Glomerular visceral epithelial cell (primary cell): Measurements from ENCODE around the gene SIM1.

Source experiments
- DNase-seq: peaks from one replicate; pipeline ENCODE4 v3.0.0-alpha.2; 2016; ENCODE audit errors: extremely low spot score

SIM1 gene

GRCh38 chr6:100456141-100456907 is 8.4 kb downstream of the SIM1 start:
- DNase-seq: no peak

GRCh38 chr6:100455230-100456124 is 9.2 kb downstream of the SIM1 start:
- DNase-seq: no peak

GRCh38 chr6:100454551-100455229 is 10.0 kb downstream of the SIM1 start:
- DNase-seq: no peak

- no peak for DNase-seq
Measured at GRCh38 chr6:100453701-100454521, 10.8 kb downstream of the SIM1 start.

DNA sequence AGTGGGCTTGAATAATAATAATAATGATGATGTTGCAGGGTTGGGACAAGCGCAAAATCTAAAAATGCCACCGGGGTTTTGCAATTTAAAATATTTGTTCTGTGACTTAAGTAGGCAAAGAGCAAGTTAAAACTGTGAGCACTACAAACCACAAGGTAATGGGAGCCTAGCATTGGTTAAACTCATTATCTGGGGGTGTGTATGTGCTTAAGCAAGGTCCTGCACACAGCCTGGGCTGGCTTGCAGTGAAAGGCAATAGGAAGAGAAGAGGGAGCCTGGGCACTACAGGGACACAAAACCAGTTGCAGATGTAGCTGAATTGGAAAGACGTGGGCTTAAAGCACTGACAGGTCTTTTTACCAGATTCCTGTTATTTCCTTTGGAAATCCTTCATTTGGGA is 11.7 kb downstream of the SIM1 start:
- DNase-seq: no peak

- no peak for DNase-seq
Measured at GRCh38 chr6:100451577-100451976, 13.1 kb downstream of the SIM1 start.

DNA sequence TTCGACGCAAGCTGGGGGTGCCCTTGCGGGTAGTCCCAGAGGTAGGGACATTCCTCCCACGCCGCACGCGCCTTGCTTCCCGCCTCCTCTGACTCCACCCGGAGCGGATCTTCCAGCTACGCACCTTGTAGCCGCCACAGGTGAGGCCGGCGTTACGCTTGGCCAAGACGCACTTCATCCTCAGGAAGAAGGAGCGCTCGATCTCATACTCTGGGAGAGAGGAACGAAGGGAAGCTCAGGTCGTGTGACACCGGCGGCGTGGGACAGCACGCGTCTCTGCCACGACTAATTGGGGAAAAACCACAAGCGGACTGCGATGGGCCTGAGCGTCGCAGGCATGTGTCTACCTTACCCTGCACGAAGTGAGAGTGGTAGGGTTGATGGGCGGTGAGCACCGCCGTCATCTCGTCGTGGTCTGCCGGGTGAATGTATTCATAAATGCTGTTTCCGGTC is 15.5 kb downstream of the SIM1 start:
- DNase-seq: no peak

- no peak for DNase-seq
Measured at GRCh38 chr6:100447900-100448748, 16.6 kb downstream of the SIM1 start.

GRCh38 chr6:100447081-100447899 is 17.4 kb downstream of the SIM1 start:
- DNase-seq: no peak

DNA sequence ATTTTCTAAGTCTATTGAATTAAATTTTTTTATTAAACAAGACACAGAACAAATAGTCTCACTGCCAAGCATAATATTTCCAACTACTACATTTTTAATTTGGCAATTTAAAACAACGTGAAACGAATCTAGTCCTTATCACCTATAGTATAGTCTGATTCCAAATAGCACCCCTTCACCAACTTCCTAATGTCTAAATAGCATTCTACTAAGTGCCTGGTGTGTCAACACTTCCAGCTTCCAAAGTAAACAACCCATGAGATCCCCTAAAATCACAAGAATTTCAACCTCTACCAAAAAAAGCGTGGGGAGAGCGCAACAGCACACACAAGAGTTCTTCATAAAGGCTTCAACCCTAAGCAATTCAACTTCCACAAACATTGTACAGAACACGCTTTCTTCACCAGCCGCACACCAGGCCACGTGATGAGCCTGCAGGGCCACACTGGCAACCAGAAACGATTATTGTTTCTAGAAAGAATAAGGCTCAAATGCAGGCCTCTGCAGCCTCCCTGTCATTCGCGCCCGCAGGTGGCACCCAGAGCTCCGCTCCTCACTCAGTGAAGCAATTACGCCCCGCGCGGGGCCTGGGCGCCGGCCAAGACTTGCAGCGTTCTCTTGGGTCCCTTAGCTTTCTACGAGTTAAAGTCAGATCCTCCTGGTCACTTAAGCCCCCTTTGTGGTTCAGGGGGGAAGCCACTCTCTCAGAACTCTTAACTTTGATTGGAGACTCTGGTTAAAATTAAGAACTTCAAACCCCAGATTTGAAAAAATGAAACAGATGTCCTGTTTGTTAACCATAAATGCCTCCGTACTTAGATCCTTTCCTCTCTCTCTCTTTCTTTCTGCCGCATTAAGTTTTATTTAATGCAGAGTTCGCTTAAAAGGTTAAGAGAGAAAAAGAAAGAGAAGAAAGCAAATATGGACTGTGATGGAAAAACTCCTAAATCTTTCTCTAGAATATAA is 18.3 kb downstream of the SIM1 start:
- DNase-seq: no peak

DNA sequence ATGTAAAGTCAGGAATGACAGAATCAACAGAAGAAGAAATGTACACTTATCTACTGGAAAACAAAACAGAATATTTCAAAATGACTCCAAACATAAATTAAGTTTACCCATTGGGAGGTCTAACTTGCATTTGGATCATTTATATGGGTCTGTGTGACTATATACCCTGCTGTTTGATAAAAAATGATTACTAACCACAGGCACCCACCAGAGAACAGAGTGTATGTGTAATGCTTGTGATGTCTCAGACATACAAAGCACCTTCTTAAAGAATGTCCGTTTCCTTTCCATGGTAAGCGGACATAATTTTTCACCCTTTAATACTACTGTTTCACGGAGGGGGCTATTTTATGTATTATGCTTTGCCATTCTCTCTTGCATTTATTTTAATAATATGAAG is 19.2 kb downstream of the SIM1 start:
- no peak for DNase-seq

DNA sequence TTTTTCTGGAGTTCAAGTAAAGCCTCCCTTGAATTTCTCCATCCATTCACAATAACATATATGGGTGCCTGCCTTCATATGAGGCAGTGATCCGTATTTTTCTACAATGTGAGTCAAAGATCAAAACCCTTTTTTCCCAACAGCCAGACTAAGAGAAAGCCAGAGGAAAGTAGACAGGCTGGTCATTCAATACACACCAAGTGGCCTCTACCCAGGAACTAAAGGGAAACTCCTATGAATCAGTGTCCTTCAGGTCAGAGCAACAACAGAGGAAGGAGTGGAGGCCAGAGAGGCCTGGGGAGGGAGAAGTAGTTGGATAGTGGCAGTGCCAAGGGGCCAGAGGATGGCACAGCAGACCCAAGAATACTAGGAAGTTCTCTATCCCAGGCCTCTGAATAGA is 23.8 kb downstream of the SIM1 start:
- DNase-seq: no peak

- peak; percentile 10 for DNase-seq
Measured at GRCh38 chr6:100435299-100435698, 29.4 kb downstream of the SIM1 start.

DNA sequence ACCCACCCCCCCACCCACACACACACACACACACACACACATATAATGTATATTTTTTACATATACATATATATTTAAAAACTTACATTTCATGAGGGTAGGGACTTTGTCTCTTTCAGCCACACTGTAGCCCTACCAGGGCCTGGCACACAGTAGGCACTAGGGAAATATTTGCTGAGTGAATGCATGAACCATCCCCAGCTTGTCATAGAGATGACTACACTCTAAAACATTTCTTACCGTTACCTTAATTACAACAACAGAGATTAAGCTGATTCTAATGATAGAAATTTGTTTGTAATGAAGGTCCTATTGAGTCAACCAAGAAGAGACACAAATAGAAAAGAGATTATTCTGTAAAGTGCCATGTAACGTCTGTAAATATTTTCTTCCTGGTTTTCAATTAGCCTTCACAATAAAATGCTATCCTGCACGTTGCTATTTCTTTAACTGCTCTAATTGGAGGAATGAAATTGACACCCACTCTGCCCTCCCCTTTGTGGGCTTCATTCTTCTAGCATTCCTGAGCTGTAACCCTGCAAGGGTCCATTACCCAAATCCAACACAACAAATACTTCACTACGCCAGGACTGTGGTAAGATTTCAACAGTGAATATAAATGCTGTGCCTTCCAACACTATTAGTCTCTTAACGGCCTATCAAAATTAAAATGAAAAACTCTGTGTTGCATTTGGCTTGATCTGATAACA is 30.8 kb downstream of the SIM1 start:
- DNase-seq: no peak

DNA sequence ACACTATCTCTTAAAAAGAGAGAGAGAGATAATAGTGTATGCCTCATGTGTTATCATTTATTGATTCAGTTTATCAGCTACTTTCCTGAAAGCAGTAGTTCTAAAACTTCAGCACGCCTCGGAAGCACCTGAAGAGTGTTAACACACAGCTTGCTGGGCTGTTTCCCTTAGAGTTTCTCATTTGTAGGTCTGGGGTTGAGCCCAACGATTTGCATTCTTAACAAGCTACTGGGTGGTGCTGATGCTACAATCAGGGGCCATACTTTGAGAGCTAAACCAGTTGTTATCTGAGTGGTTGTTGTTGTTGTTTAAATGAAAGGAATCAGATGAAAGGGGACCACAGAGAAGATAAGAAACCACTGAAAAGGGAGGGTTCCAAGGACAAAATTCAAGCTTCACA is 32.6 kb downstream of the SIM1 start:
- DNase-seq: no peak

DNA sequence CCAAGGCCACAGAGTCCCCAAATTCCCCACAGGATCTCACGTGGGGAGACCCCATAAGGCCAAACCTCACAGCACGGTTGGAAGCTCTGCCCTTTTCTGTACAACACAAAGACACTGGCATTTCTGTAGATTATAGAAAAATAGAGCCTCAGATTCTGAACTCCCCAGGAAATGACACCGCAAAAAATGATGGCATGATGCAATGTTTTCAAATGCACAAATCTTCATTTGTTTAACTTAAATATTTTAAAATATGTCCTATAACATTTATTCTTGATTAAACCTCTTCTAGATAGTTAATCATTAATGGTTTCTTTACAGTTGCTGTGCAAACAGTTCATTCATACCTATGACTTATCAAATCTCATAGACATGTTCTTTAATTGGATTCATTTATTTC is 33.8 kb downstream of the SIM1 start:
- DNase-seq: no peak

GRCh38 chr6:100427452-100427851 is 37.3 kb downstream of the SIM1 start:
- DNase-seq: no peak
